H1 (cell line): ENCODE results near the gene ZNF813. TPM values are rescaled to one million over a fixed set of nuclear protein-coding genes. Genes with fewer than 3 reads are reported as not detected.

ENCODE experiments used
- BACH1 ChIP-seq: IDR thresholded peaks from 2 replicates; pipeline ENCODE4 v1.6.1; 2012; ENCODE audit warnings: low read length, improper control_type of control experiment
- CHD7 ChIP-seq: fragments of 300-600 bp; sonication (generic); IDR thresholded peaks from 2 replicates; pipeline ENCODE4 v1.7.1; 2012; ENCODE audit warnings: low read length, moderate library complexity, mild to moderate bottlenecking, inconsistent platforms; ENCODE audit not compliant: insufficient replicate concordance
- GTF2F1 ChIP-seq: IDR thresholded peaks from 2 replicates; pipeline ENCODE4 v1.6.1; 2012; ENCODE audit warnings: low read depth, low read length, improper control_type of control experiment, borderline replicate concordance
- NANOG ChIP-seq: IDR thresholded peaks from 2 replicates; pipeline ENCODE4 v1.6.1; 2011; ENCODE audit warnings: low read length, low read depth, mild to moderate bottlenecking, inconsistent platforms; ENCODE audit not compliant: insufficient read depth, poor library complexity, severe bottlenecking
- RAD21 ChIP-seq, 2 experiments: IDR thresholded peaks in 1 of 2; conservative IDR thresholded peaks in 1 of 2; 2 replicates each; pipeline ENCODE4 v1.6.1; 2011; ENCODE audit warnings: low read depth in 2 of 2, low read length in 2 of 2, improper control_type of control experiment in 1 of 2, inconsistent platforms in 1 of 2, mild to moderate bottlenecking in 1 of 2, moderate library complexity in 1 of 2
- TCF12 ChIP-seq: IDR thresholded peaks from 2 replicates; pipeline ENCODE4 v1.6.1; 2011; ENCODE audit warnings: low read depth, mild to moderate bottlenecking, low read length
- polyA plus RNA-seq, 7 experiments: library from polyadenylated mRNA; depleted of rRNA in 3 of 7; stranded (reverse) in 5 of 7; unstranded in 2 of 7; fragments of >200 nt in 5 of 7; fragments of 200-250 nt in 2 of 7; gene quantifications; 1 replicate in 5 of 7; 2 replicates in 1 of 7; 4 replicates in 1 of 7; pipeline versions ENCODE4 v1.2.1 to v1.2.3, GENCODE V29; 2011 to 2013; ENCODE audit warnings: missing spikeins in 2 of 7, mixed read lengths in 2 of 7
- total RNA-seq: library from RNA; stranded (reverse); fragmentation: NEBNext Ultra II Directional; extraction: Animal tissue kit (Norgen Biotek cat#: 25700); gene quantifications from 2 replicates; pipeline ENCODE4 v1.2.1, GENCODE V29; 2021
- TF ChIP-seq, protein P1 (sequence below), 3 experiments: IDR thresholded peaks; 1 replicate in 2 of 3; 2 replicates in 1 of 3; pipeline versions ENCODE4 v1.5.1 to v1.6.1; 2011; ENCODE audit warnings: low read length in 3 of 3, mild to moderate bottlenecking in 3 of 3, inconsistent platforms in 2 of 3, low read depth in 1 of 3, moderate library complexity in 1 of 3; ENCODE audit not compliant: insufficient read depth in 1 of 3; ENCODE audit errors: control extremely low read depth in 1 of 3

The ZNF813 gene
- total and polyA plus RNA-seq, 2 of the 8 experiments (the other 6 are each of a cell fraction or from before 2014, with no cell fraction given), result 2.9 to 22.1 TPM

GRCh38 chr19:53431399-53432087 lies 36.0 kb upstream of the ZNF813 start, which contains the start of gene ZNF761 (continued):
- TF ChIP-seq CHD7 (no peak), TCF12 (no peak), NANOG (no peak), BACH1 (no peak), RAD21 (IDR thresholded peaks at IDR 0.05 in 1 of 2, conservative IDR thresholded peaks at IDR 0.05 in 1 of 2; ENCODE audit: low read depth in 2 of 2, low read length in 2 of 2) (peak in 1 of 2 experiments; percentile 16; a peak in 2 of 4 replicates), GTF2F1 (no peak)
- TF ChIP-seq, protein P1, sequence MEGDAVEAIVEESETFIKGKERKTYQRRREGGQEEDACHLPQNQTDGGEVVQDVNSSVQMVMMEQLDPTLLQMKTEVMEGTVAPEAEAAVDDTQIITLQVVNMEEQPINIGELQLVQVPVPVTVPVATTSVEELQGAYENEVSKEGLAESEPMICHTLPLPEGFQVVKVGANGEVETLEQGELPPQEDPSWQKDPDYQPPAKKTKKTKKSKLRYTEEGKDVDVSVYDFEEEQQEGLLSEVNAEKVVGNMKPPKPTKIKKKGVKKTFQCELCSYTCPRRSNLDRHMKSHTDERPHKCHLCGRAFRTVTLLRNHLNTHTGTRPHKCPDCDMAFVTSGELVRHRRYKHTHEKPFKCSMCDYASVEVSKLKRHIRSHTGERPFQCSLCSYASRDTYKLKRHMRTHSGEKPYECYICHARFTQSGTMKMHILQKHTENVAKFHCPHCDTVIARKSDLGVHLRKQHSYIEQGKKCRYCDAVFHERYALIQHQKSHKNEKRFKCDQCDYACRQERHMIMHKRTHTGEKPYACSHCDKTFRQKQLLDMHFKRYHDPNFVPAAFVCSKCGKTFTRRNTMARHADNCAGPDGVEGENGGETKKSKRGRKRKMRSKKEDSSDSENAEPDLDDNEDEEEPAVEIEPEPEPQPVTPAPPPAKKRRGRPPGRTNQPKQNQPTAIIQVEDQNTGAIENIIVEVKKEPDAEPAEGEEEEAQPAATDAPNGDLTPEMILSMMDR (IDR thresholded peaks at IDR 0.05; ENCODE audit: control extremely low read depth in 1 of 3, insufficient read depth in 1 of 3, low read depth in 1 of 3, low read length in 3 of 3), result peak in 2 of 3 experiments; percentile 23; a peak in 2 of 4 replicates
